NCI-H2081 treated with DMSO at 0.1 percent for 48 hours (cell line): Measurements from ENCODE around the gene C20orf204.

ENCODE experiments used
- DNase-seq: peaks from one replicate; lab custom pipeline; 2025; lab: John Stamatoyannopoulos, UW

Gene C20orf204

DNA sequence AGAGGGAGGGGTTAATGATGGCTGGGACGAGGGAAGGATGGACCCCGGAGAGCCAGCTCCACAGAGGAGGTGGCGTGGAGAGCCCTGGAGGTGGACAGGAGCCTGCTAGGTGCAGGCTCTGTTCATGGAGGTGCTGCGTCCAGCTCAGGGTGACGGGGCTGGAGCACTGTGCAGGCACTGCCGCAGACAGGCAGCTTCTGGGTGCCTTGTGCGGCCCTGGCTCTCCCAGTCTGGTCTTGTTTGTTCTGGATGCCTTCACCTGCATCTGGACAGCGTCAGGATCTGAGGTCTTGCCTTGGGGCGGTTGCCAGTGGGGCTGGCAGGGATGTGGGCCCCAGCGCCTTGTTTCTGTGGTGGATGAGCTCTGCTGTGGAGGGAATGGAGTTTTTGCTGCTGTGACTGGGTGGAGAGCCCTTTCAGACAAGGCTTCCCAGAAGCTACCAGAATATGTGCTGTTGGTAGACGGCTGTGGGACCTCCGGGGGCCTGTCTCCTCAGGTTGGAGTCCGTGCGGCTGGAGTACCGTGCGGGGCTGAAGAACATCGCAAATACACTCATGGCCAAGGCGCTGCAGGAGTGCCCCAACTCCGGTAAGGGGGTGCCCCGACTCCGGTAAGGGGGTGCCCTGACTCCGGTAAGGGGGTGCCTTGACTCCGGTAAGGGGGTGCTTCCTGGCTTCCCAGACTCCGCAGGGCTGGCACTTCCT is 7.8 kb upstream of the C20orf204 start:
- DNase-seq = no peak

DNA sequence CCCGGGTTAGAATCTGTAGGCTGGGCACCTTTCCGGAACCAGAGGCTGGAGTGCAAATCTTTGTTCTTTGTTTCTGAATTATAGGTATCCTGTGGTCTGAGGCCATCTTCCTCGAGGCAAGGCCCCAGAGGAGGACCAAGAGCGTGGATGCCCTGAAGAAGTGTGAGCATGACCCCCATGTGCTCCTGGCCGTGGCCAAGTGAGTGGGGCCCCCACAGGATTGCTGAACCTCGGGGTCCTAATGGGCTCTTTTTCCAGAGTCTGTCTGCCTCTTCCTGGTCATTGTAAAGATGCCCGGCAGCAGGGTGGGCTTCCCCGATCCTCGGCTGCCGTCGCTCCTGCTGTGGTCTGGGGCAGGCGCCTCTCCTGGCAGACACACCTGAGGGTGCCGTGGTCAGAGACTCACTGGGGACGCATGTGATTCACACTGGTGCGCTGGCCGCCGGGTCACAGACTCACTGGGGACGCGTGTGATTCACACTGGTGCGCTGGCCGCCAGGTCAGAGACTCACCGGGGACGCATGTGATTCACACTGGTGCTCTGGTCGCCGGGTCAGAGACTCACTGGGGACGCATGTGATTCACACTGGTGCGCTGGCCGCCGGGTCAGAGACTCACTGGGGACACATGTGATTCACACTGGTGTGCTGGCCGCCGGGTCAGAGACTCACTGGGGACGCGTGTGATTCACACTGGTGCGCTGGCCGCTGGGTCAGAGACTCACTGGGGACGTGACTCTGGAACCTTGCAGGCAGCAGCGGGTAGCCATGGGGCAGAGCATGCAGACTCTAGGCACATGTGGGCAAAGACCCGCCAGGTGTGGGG is 6.5 kb upstream of the C20orf204 start:
- DNase-seq = no peak

DNA sequence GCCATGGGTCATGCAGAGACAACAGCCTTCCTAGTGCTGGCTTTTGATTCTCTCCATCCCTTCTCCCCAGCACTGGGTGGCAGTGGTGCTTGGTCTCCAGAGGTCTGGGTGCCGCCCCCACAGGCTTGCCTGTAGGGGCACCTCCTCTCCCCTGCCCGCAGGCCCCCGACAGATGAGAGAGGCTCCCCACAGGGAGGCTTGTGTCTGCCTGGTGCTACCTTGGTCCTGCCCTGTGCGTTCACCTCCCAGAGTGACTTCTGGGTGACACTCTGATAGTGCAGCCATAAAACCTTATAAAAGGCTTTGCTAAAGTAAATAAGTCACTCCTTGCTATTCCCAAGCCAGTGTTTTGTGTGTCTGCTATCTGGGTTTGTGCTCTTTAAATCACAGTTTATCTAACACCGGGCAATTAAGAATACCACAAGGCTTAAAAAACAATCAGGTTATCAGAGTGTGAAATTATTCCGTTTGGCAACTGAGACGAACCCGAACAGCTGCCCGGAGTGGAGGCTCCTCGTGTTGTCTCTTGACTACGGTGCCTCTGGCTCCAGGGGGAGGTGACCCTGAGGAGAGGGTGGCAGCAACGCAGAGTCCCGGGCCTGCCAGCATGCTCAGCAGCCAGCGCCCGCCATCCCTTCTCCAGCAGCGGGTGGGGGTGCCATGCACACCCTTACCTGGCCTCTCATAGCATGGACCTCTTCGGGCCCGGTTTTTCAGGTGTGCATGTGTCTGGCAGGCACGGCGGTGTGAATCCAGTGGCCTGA is 5.4 kb upstream of the C20orf204 start:
- DNase-seq = no peak

DNA sequence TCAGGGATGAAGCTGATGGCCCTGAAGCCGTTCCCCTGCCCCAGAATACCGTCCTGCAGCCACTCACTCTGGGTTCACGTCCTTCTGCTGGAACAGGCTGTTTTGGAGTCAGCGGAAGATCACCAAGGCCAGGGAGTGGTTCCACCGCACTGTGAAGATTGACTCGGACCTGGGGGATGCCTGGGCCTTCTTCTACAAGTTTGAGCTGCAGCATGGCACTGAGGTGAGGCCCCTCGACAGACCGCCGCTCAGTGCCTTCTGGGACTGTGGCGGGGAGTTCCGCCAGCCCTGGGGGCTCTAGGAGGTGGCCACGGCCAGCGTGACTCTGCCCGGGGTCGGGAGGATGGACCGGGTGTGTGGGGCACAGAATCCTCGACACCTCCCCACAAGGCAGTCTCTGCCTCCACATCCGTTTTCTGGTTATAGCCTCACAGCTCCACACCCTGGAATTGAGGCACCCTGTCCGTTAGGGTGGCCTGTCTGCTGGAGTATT is 4.1 kb upstream of the C20orf204 start:
- no peak for DNase-seq

DNA sequence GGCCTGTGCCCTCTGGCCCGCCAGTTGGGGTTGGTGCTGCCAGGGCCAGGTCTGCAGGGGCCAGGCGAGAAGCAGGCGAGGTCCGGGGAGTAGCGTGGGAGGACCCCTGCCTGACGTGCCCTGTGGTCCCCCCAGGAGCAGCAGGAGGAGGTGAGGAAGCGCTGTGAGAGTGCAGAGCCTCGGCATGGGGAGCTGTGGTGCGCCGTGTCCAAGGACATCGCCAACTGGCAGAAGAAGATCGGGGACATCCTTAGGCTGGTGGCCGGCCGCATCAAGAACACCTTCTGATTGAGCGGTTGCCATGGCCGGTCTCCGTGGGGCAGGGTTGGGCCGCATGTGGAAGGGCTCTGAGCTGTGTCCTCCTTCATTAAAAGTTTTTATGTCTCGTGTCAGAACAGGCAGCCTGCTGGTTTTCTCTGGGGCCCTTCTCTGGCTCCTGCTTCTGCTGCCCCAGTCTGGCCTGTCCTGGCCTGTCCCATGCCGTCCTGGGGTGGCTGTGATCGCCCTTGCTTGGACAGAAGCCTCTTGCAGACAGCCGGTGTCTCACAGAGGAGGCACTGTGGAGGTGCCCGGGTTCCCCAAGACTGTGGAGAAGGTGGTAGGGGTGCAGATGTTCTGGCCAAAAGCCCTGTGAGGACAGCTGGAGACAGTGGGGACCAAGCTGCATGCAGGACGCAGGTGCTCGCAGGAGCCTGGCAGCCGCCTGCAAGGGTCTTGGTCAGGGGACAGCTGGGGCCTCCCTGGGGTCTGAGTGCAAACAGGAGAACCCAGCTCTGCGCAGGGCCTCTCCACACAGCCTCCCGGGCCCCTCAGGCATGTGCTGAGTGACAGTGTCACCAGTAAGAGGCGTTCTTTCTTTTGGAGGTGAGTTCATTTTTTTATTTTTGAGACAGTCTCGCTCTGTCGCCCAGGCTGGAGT is 3.0 kb upstream of the C20orf204 start:
- DNase-seq = no peak

DNA sequence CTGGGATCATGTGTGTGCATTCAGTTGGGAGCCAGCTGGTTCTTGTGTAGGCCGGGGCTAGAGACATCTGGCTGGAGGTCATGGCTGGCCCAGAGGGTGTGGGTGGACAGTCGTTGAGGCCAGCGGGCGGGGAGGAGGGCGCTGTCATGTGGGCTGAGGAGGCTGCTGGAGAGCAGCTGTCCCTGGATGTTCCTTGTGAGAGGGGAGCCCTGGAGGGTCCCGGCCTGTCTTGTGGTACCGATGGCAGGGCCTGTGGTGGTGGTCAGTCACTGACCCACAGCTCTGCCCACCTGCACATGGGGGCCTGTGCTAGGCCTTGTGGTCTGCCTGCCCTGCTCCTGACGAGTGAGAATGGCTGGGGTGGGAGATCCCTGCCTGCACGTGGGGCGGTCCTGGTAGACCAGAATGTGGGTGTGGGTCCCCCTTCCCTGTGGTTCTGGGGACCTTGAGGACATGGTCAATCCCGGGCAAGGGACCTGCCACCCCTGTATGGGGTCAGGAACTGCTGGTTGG is 1.9 kb upstream of the C20orf204 start:
- no peak for DNase-seq

DNA sequence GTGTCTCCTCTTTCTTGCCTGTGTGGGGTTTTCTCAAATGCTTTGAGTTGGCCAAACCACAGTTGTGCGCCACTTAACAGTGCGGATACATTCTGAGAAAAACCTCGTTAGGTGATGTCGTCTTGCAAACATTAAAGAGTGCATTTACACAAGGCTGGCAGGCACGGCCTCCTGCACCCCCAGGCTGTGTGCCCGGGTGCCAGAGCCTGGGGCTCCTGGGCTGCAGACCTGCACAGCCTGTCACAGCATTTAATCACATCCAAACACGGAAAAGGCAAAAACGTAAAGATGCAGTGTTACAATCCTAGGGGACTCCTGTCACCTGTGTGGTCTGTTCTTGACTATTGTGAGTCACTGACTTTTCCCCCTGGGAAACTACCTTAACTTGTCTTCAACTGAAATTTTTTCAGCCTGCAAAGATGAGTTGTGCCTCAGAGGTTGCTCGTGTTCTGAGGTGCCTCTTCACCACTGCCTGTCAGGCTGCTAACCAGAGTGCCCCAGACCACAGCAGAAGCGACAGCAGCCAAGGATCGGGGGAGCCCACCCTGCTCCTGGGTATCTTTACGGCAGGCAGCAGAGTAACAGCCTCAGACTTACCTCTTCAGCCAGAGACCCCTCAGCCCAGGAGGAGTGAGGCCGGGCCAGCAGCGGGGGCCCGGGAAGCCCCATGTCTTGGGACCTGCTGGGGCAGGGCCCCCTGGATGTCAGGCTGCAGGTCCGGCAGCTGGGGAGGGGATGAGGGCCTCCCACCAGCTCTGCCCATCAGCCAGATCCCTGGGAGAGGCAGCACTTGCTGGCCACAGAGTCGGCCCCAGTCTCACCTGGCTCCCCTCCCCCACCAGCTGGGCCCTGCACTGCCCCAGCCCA is 683 bp upstream of the C20orf204 start:
- DNase-seq = no peak

DNA sequence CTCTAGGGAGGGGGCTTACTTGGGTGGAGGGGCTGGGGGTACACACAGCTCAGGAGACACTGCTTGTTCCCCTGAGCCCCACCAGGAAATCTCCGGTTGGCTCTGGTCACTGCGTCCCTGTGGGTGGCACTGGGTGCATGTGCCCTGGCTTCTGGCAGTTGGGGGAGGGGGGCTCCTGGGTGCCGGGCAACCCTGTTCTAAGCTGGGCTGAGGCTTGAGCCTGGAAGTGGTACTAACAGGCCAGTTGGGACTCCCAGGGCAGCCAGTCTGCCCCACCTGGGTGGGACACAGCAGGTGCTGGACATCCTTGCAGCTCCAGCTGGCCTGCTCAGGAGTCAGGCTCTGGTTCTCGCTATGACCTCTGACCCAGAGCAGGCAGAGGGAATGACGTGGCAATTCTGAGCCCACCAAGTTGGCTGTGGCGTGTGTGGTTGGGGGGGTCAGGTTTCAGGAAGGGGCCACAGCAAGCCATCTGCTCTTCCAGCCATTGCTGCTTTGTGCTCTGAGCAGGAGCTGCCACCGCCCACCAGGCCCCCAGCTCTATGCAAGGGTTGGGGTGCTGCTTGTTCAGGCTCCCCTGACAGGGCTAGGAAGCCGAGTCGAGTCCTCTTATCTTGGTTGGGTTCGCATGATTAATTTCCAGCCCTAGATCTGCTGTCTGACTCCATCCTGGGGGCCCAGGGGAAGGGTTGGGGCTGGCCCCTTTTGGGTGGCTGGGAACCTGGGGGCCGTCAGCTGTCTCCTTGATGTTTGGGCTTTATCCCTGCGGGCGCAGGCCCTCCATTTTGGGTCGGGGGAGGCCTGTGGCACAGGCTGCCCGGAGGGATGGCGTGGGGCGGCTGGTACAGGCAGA is 590 bp downstream of the C20orf204 start:
- no peak for DNase-seq

DNA sequence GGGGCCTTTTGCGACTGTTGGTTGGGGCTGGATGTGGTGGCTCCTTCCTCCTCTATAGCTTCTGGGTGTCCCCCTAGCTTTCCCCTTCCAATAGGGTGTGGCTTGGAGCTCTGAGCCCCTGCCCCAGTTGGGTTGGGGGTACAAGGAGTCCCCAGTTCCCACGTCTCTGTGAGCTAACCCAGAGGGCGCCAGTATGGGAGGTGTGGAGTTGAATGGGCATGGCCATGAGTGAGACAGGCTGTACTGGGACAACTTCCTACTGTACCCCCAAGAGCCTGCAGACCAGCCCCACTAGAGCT is 1.2 kb downstream of the C20orf204 start:
- DNase-seq = no peak

DNA sequence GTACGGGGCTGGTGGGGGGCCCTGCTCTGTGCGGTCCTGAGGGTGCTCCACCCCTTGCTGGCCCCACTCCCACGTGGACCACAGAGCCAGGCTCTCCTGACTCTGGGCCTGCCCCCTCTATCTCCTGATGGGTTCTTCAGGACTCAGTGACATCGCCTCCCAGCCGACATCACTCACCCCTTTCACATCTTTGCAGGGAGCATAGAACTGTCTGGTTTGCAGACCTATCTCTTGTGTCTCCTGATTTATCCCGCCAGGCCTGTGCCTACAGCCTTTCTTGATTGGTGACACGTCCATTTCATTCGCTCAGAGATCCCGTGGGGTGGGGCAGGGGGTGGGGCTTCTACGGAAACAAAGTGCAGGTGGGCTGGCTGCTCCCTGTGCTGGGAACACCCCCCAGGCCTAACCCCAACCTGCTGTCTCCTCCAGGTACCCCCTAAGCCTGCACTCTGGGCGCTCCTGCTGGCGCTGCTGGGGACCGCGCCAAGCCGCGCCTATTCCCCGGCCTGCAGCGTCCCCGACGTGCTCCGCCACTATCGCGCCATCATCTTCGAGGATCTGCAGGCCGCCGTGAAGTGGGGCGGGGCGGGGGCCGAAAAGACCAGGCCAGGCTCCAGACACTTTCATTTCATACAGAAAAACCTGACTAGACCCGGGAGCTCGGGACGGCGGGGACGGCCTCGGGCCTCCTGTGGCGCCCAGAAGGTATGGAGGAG is 1.7 kb downstream of the C20orf204 start:
- no peak for DNase-seq

DNA sequence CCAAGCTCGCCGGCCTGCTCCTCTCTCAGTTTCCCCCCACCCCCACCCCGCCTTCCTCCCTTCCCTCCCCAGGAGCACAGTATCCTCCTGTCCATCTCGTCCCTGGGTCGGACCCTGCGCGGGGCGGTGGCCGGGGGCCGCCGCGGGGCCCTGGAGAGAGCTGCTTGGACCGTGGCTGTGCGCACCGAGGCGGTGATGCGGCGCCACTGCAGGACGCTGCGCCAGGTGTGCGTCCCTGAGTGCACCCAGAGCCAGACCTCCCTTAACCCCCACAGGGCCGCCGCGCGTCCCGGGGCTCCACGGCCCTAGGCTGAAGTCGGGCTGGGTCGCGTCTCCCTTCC is 2.2 kb downstream of the C20orf204 start:
- DNase-seq = no peak

DNA sequence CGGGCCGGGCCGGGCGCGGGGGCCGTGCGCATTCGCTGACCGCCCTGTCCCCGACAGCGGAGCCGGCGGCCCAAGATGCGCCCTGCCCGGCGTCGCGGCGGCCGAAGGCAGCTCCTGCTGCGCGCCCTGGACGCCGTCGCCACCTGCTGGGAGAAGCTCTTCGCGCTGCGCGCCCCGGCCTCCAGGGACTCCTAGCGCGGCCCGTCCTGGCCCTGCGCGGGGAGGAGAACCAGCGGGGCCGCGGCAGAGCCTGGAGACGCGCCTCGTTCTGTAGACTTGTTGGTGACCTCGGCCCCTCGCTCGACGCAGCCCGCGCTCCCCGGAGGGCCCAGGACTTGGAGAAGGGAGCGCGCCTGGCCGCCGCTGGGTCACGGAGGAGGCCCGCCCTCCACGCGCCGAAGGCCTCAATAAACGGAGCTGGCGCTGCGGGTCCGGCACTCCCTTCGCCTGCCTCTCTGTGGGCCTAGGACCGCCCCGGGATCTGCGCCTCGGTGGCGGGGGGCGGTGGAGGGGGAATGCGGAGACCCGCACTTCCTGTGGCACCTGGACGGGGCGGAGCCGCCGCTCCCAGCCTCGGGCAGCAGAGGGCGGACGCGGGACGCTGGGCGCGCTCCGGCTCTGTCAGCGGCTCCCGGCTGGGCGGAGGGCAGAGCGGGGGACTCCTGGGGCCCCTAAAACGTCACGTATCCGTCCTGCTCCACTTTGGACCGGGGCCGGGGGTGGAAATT is 2.7 kb downstream of the C20orf204 start:
- no peak for DNase-seq

DNA sequence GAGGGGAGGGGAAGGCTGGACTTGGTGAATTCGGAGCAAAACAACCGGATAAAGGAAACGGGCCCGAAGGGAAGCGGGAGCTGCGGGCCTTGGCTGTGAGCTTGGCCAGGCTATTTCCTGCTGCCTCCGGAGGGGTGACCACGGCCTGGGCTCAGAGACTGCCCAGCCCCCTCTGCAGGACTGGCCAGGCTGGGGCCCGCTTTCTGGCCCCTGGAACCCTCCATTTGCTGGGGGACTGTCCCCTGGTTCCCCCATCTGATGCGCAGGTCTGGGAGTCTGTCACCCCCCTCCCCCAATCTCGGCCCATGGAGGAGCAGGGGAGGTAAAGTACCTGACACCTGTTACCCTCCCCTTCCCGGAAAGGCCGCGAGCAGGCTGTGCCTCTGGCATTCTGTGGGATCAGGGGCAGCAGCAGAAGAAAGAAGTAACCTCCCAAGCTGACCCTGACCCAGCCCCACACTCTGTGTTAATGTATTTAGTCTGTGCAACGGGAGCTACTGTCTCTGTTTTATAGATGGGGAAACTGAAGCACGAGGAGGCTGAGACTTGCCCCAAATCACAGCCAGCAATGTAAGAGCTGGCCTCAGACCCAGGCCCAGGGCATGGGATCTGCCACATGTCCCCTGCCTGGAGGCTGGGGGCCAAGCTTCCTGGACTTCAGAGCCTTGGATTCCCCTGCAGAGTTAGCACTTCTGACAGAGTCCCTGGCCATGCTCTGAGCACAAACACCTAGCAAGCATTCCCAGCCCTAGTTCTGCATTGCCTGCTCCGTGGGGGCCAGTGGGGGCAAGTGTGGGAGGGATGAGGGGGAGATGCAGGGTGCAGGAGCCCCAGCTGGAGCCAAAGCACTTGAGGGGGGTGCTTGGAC is 3.5 kb downstream of the C20orf204 start:
- no peak for DNase-seq

DNA sequence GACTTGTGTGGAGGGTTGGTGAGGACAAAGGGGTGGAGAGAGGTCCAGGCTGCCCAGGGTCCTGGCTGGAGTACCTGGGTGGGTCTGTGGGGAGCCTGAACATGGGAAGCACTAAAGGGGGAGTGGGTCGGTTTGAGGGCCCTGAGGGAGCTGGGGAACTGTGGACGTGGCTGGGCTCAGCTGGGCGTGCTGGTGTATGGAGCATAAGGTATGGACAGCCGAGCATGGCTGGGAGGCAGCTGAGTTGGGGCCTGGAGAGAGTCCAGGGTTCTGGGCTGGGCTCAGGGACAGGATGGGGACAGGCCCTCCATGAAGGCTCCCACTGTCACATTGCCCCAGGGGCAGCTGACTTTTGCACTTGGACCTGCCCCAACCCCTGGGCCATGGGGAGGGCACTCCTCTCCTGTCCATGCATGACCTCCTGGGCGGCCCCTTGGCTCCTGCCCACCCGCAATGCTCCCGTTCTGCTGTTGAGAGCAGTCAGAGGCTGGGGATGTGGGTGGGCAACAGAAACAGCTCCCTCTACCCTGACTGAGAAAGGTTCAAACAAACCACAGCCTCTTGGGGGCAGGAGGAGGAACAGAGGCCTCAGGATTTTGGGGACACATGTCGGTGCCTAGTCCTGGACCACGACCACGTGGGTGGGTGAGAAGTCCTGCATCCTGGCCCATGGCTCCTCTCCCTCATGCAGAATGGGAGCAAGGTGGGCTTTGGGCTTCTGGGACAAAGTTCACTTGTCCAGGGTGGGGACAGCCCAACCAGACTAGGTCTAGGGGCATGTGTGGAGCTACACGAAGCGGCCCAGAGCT is 4.5 kb downstream of the C20orf204 start:
- no peak for DNase-seq

DNA sequence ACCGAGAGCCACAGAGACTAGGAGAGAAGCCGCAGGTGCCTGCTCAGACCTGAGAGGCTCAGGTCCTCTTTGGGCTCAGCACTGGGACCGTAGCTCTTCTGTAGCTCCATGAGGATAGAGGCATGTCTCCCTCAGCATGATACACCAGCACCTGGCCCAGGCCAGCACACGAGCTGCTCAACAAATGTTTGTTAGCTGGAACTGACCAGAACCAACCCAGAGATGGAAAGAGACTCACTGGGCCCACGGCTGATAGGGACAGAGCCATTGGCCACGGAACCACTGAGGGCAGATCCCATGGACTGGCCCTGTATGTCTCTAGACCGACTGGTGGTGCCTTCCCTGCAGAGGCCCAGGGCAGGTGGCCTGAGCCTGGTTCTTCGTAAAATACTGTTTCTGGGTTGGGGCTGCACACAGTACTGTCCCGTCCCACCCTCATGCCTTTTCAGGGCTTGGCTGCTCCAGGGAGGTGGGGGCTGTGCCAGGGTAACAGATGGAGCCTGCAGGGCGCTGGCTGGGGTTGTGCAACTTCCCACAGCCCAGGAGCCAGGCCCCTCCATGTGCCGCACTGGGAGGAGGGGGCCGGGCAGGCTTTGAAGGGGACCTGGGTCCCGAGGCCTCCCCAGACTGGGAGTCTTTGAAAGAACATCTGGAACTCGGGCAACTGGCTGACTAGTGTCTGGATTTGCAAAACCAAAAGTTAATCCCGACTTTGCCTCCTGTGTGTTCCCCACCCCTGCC is 5.2 kb downstream of the C20orf204 start:
- DNase-seq = no peak

DNA sequence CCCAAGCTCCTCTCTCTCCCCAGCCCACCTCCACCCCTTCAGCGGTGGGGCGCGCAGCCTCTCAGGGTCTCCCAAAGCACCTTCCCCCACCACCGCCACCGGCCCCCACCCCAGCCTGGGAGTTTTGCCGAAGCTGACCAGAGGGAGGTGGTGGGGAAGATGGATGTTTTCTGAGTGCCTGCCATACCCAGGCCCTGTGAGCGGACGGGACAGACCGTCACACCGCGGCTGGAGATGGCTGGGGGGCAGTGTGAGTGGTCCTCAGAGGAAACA is 5.7 kb downstream of the C20orf204 start:
- no peak for DNase-seq
